Ascending aorta (tissue), 2 donors: ENCODE data around the gene ATP9B. TPM values are rescaled to one million over a fixed set of nuclear protein-coding genes. Genes with fewer than 3 reads are reported as not detected.

Source experiments
- DNase-seq, 2 donors: peaks; one replicate each; pipeline ENCODE4 v3.0.0-alpha.2; 2019; ENCODE audit warnings: low spot score in 2 of 2
- H3K27ac ChIP-seq, 2 donors: fragments of 200-600 bp; sonication (generic); one replicate each; pipeline ENCODE4 v1.5.1; 2016 to 2017; ENCODE audit warnings: mild to moderate bottlenecking in 1 of 2
- H3K27me3 ChIP-seq: fragments of 200-600 bp; sonication (generic); one replicate; pipeline ENCODE4 v1.5.1; 2017
- H3K36me3 ChIP-seq, 2 donors: fragments of 200-600 bp; sonication (generic); one replicate each; pipeline ENCODE4 v1.5.1; 2016
- H3K4me1 ChIP-seq, 2 donors: fragments of 200-600 bp; sonication (generic); one replicate each; pipeline ENCODE4 v1.5.1; 2016 to 2017; ENCODE audit warnings: mild to moderate bottlenecking in 1 of 2
- H3K4me3 ChIP-seq, 2 donors: fragments of 200-600 bp; sonication (generic); one replicate each; pipeline ENCODE4 v1.5.1; 2016 to 2017; ENCODE audit warnings: mild to moderate bottlenecking in 1 of 2
- H3K9me3 ChIP-seq, 2 donors: fragments of 200-600 bp; sonication (generic); one replicate each; pipeline ENCODE4 v1.5.1; 2016
- CTCF ChIP-seq, 3 experiments: fragments of 200-600 bp in 2 of 3; fragments of 450-650 bp in 1 of 3; sonication (generic) in 2 of 3; IDR thresholded peaks; one replicate each; pipeline ENCODE4 v1.5.1; 2016 to 2019; ENCODE audit warnings: antibody characterized with exemption in 3 of 3, mild to moderate bottlenecking in 1 of 3, moderate library complexity in 1 of 3
- intact Hi-C: fragments of 100-400 bp; cut with DNase I; formaldehyde crosslinking; loops from one replicate; pipeline ENCODE4 v1.15.1; 2023
- total RNA-seq: library from RNA; depleted of rRNA; stranded (reverse); fragments of >200 nt; gene quantifications from one replicate; pipeline ENCODE4 v1.1.0, GENCODE V29; 2016

Gene ATP9B
- total RNA-seq, 1 donor from 2014 or later, result 14.4 TPM

GRCh38 chr18:79354350-79354749, 285.2 kb downstream of the ATP9B start:
- Histone ChIP-seq H3K27ac (no peak overlapping the region), H3K36me3 (peaks cover 12 to 30% of the 10 kb centered on the region in 2 donors), H3K4me3 (no peak overlapping the region), H3K27me3 (no peaks in the 10 kb centered on the region), H3K4me1 (no peaks in the 10 kb centered on the region), H3K9me3 (no peaks in the 10 kb centered on the region)
- DNase-seq, result no peak
- no peak for TF ChIP-seq CTCF (IDR thresholded peaks at IDR 0.05)
- intact Hi-C loops, result no loop called here

- Histone ChIP-seq H3K4me3 (no peak overlapping the region), H3K36me3 (peaks cover 12 to 28% of the 10 kb centered on the region in 2 donors), H3K27me3 (no peaks in the 10 kb centered on the region), H3K9me3 (no peaks in the 10 kb centered on the region), H3K4me1 (no peaks in the 10 kb centered on the region), H3K27ac (no peak overlapping the region)
- intact Hi-C loops, result no loop called here
- DNase-seq, result no peak
- no peak for TF ChIP-seq CTCF (IDR thresholded peaks at IDR 0.05)
Observed at GRCh38 chr18:79355433-79356335, 286.5 kb downstream of the ATP9B start.

DNA sequence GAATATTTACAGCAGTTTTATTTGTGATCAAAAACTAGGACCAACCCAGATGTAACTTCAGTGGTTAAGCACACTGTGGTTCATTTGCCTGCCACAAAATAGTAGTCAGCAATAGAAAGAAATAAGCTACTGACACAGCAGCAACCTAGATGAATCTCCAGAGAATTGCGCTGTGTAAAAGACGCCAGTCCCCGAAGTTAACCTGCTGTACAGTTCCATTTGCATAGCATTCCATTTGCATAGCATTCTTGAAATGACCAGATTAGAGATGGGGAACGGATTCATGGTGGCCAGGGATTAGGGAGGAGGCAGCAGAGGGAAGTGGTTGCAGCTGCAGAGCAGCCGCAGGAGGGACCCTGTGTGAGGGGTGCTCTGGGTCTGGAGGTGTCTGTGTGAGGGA, 287.2 kb downstream of the ATP9B start:
- Histone ChIP-seq H3K36me3 (peaks cover 16 to 35% of the 10 kb centered on the region in 2 donors), H3K4me1 (no peaks in the 10 kb centered on the region), H3K27ac (no peak overlapping the region), H3K27me3 (no peaks in the 10 kb centered on the region), H3K9me3 (no peaks in the 10 kb centered on the region), H3K4me3 (no peak overlapping the region)
- intact Hi-C loops, result no loop called here
- DNase-seq, result no peak
- no peak for TF ChIP-seq CTCF (IDR thresholded peaks at IDR 0.05)

DNA sequence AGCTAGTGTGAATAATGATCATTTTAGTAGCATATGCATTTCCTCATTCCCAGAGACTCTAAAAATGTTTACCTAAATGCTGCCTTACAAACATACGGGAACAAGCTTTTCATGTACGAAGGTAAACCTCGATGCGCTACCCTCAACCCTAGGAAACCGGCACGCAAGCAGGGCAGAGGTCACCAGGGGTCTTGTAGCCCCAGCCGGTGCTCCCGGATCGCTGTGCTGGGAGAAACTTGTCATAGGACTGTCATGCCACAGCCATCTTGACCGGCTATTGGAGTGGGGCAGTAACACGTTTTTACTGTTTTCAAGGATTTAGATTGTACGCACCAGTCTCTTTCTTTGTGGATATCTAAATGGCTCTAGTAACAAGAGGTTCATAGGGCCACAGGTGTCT, 291.7 kb downstream of the ATP9B start:
- intact Hi-C loops, result no loop called here
- Histone ChIP-seq H3K9me3 (no peaks in the 10 kb centered on the region), H3K27ac (no peak overlapping the region), H3K36me3 (peaks cover 22 to 45% of the 10 kb centered on the region in 2 donors), H3K27me3 (no peaks in the 10 kb centered on the region), H3K4me3 (no peak overlapping the region), H3K4me1 (no peaks in the 10 kb centered on the region)
- DNase-seq, result no peak
- no peak for TF ChIP-seq CTCF (IDR thresholded peaks at IDR 0.05)

- no peaks in the 10 kb centered on the region for H3K4me1 ChIP-seq
- no peak for TF ChIP-seq CTCF (IDR thresholded peaks at IDR 0.05)
- H3K36me3 ChIP-seq, result peaks cover 27 to 49% of the 10 kb centered on the region in 2 donors
- H3K27ac ChIP-seq, result no peak overlapping the region
- DNase-seq, result no peak
- no peaks in the 10 kb centered on the region for H3K9me3 ChIP-seq
- H3K27me3 ChIP-seq, result no peaks in the 10 kb centered on the region
- intact Hi-C loops, result no loop called here
- no peak overlapping the region for H3K4me3 ChIP-seq
Observed at GRCh38 chr18:79361766-79362522, 292.8 kb downstream of the ATP9B start.
